Measurements from ENCODE around the gene LAMA2. TPM values are rescaled to one million over a fixed set of nuclear protein-coding genes. Genes with fewer than 3 reads are reported as not detected.
A peak's percentile ranks its signal among the peaks of the same experiment; 100 is the strongest.

LAMA2 gene
- total RNA-seq, 6 experiments from 2014 or later: 2.9 to 12.1 (median 6.2) TPM

- DNase-seq (no peak), ATAC-seq (no peak)
- no peak for TF ChIP-seq CTCF (IDR thresholded peaks at IDR 0.05)
- no peak for TF ChIP-seq POLR2A (IDR thresholded peaks at IDR 0.05)
- Histone ChIP-seq H3K4me1 (no peaks in the 10 kb centered on the region), H3K27me3 (no peaks in the 10 kb centered on the region), H3K36me3 (no peaks in the 10 kb centered on the region), H3K9me3 (no peaks in the 10 kb centered on the region), H3K4me3 (no peak overlapping the region), H3K27ac (no peak overlapping the region)
- WGBS (ENCODE audit: insufficient coverage, low coverage, low lambda C conversion rate, missing lambda C conversion rate): 60% methylated on average over 3 of the region's 3 CpGs
- intact Hi-C loops (cut with DNase I): no loop called here
These were observed 586.2 kb downstream of the LAMA2 start for GRCh38 chr6:129469070-129469662.

- H3K4me1 ChIP-seq: peaks cover 0 to 14% (median 4%) of the 10 kb centered on the region in 4 donors
- no peak for DNase-seq
- no peaks in the 10 kb centered on the region for H3K36me3 ChIP-seq
- no peaks in the 10 kb centered on the region for H3K27me3 ChIP-seq
- no peaks in the 10 kb centered on the region for H3K9me3 ChIP-seq
- no peak overlapping the region for H3K27ac ChIP-seq
- no peak overlapping the region for H3K4me3 ChIP-seq
- WGBS (ENCODE audit: insufficient coverage, low coverage, low lambda C conversion rate, missing lambda C conversion rate): 68% methylated on average over 3 of the region's 3 CpGs
- intact Hi-C loops (cut with DNase I): no loop called here
- no peak for ATAC-seq
- TF ChIP-seq POLR2A (IDR thresholded peaks at IDR 0.05) (no peak), CTCF (IDR thresholded peaks at IDR 0.05) (no peak)
These were observed 589.3 kb downstream of the LAMA2 start for GRCh38 chr6:129472239-129472638.

GRCh38 chr6:129473546-129473945 lies 590.6 kb downstream of the LAMA2 start:
- Histone ChIP-seq H3K36me3 (no peaks in the 10 kb centered on the region), H3K9me3 (no peaks in the 10 kb centered on the region), H3K4me1 (peaks cover 0 to 14% (median 4%) of the 10 kb centered on the region in 4 donors), H3K27me3 (no peaks in the 10 kb centered on the region), H3K27ac (no peak overlapping the region), H3K4me3 (no peak overlapping the region)
- intact Hi-C loops (cut with DNase I): no loop called here
- DNase-seq (no peak), ATAC-seq (no peak)
- WGBS (ENCODE audit: insufficient coverage, low coverage, low lambda C conversion rate, missing lambda C conversion rate): 78% methylated on average over 2 of the region's 3 CpGs
- TF ChIP-seq CTCF (IDR thresholded peaks at IDR 0.05) (no peak), POLR2A (IDR thresholded peaks at IDR 0.05) (no peak)

GRCh38 chr6:129475477-129476247 lies 592.7 kb downstream of the LAMA2 start:
- H3K9me3 ChIP-seq: no peaks in the 10 kb centered on the region
- ATAC-seq (peak; percentile 86 to 95 (median 90)), DNase-seq (peak in 1 of 3 donors; percentile 45)
- intact Hi-C loops (cut with DNase I): no loop called here
- H3K4me1 ChIP-seq: peaks cover 0 to 14% (median 4%) of the 10 kb centered on the region in 4 donors
- H3K27me3 ChIP-seq: no peaks in the 10 kb centered on the region
- H3K4me3 ChIP-seq: no peak overlapping the region
- TF ChIP-seq POLR2A (IDR thresholded peaks at IDR 0.05) (no peak), CTCF (IDR thresholded peaks at IDR 0.05) (no peak)
- 57% methylated on average over 6 of the region's 7 CpGs for WGBS (ENCODE audit: insufficient coverage, low coverage, low lambda C conversion rate, missing lambda C conversion rate)
- H3K36me3 ChIP-seq: no peaks in the 10 kb centered on the region
- H3K27ac ChIP-seq: no peak overlapping the region

Measured in right lobe of liver (tissue), 6 donors.